GM13977 (cell line): ENCODE results near the gene PSENEN.

ENCODE experiments used
- DNase-seq: peaks from one replicate; pipeline ENCODE4 v3.0.0; 2012; ENCODE audit warnings: low spot score
- CTCF ChIP-seq: IDR thresholded peaks from 2 replicates; pipeline ENCODE4 v1.5.1; 2012; ENCODE audit warnings: mild to moderate bottlenecking, control low read depth; ENCODE audit not compliant: insufficient read depth; ENCODE audit errors: extremely low read depth, missing control alignments
- in situ Hi-C: fragments of 300-500 bp; cut with MboI; formaldehyde crosslinking; loops from one replicate; pipeline ENCODE4 v1.12.0; 2022; ENCODE audit warnings: low sequenced_read_pairs, low pct_unique_long_range_greater_than_20kb, mixed read lengths, inconsistent platforms; ENCODE audit not compliant: unreplicated experiment

The PSENEN gene

GRCh38 chr19:35782589-35782988 lies 37.1 kb downstream of the PSENEN start:
- in situ Hi-C loops: no loop called here
- DNase-seq: no peak
- TF ChIP-seq CTCF: no peak

GRCh38 chr19:35783469-35784434 lies 38.3 kb downstream of the PSENEN start:
- in situ Hi-C loops: no loop called here
- TF ChIP-seq CTCF: no peak
- DNase-seq: no peak

GRCh38 chr19:35784503-35785338 lies 39.3 kb downstream of the PSENEN start:
- in situ Hi-C loops: no loop called here
- no peak for DNase-seq
- no peak for TF ChIP-seq CTCF

- in situ Hi-C loops: no loop called here
- DNase-seq: no peak
- TF ChIP-seq CTCF: no peak
Observed at GRCh38 chr19:35785339-35785627, 39.8 kb downstream of the PSENEN start.

GRCh38 chr19:35786299-35787160 lies 41.1 kb downstream of the PSENEN start:
- TF ChIP-seq CTCF: no peak
- DNase-seq: no peak
- in situ Hi-C loops: no loop called here

GRCh38 chr19:35787227-35787799 lies 41.9 kb downstream of the PSENEN start:
- no peak for TF ChIP-seq CTCF
- in situ Hi-C loops: no loop called here

More at GRCh38 chr19:35787227-35787799, 41.9 kb downstream of the PSENEN start:
- DNase-seq: no peak
